A549 (cell line): Measurements from ENCODE around the gene PDSS2. TPM values are rescaled to one million over a fixed set of nuclear protein-coding genes. Genes with fewer than 3 reads are reported as not detected.
A peak's percentile ranks its signal among the peaks of the same experiment; 100 is the strongest.

Experiments
- ATAC-seq, 2 experiments: fragments of 200-7000 bp in 1 of 2; fragments of >200 bp in 1 of 2; cut with Nextera tagmentation in 1 of 2; cut with Tn5 transposase in 1 of 2; 3 replicates each; pipeline versions ENCODE4 v1.8.0 to v1.9.1; 2018 to 2020; ENCODE audit warnings: mild to moderate bottlenecking in 1 of 2, moderate library complexity in 1 of 2
- CTCF ChIA-PET: fragments of 300-600 bp; sonication (Branson Sonifier 250); formaldehyde crosslinking; extraction: SDS; loops from one replicate; lab custom pipeline; 2021; ENCODE audit warnings: antibody characterized with exemption, inconsistent platforms; lab: Yijun Ruan, JAX
- POLR2A ChIA-PET: fragments of 350-600 bp; formaldehyde crosslinking; extraction: SDS; loops from one replicate; lab custom pipeline; 2021; ENCODE audit warnings: antibody characterized with exemption, inconsistent platforms; lab: Yijun Ruan, JAX
- DNase-seq, 2 experiments: peaks; one replicate each; pipeline versions ENCODE4 v3.0.0 to v3.0.0-alpha.2; 2011 to 2016; ENCODE audit warnings: low read depth in 1 of 2, low spot score in 1 of 2
- FAIRE-seq: peaks from 2 replicates; lab custom pipeline; 2011; peaks lifted over from hg19 to GRCh38; lab: Jason Lieb, UNC
- H3K27ac ChIP-seq, 2 experiments: fragments of >200 bp; sonication (Bioruptor Twin); formaldehyde crosslinking; 3 replicates each; pipeline ENCODE4 v1.5.1; 2016 to 2017
- H3K4me1 ChIP-seq: fragments of >200 bp; sonication (Bioruptor Twin); formaldehyde crosslinking; 3 replicates; pipeline ENCODE4 v1.6.1; 2016
- H3K4me2 ChIP-seq: fragments of >200 bp; sonication (Bioruptor Twin); formaldehyde crosslinking; 3 replicates; pipeline ENCODE4 v1.6.1; 2016
- H3K4me3 ChIP-seq: fragments of >200 bp; sonication (Bioruptor Twin); formaldehyde crosslinking; 3 replicates; pipeline ENCODE4 v1.5.1; 2016
- H3K9me3 ChIP-seq: fragments of >200 bp; sonication (Bioruptor Twin); formaldehyde crosslinking; 3 replicates; pipeline ENCODE4 v1.6.1; 2016
- CBX8 ChIP-seq: fragments of 200-600 bp; sonication (generic); IDR thresholded peaks from 2 replicates; pipeline ENCODE4 v1.6.1; 2016
- CHD2 ChIP-seq: fragments of 150-350 bp; IDR thresholded peaks from 2 replicates; pipeline ENCODE4 v1.6.1; 2014; ENCODE audit warnings: low read length; ENCODE audit not compliant: partially characterized antibody
- CHD4 ChIP-seq: fragments of 200-600 bp; sonication (generic); IDR thresholded peaks from 2 replicates; pipeline ENCODE4 v1.6.1; 2016; ENCODE audit warnings: antibody characterized with exemption, mild to moderate bottlenecking, borderline replicate concordance
- EP300 ChIP-seq, 2 experiments: fragments of >200 bp; sonication (Bioruptor Twin); formaldehyde crosslinking; IDR thresholded peaks; 2 replicates in 1 of 2; 3 replicates in 1 of 2; pipeline ENCODE4 v1.6.1; 2016 to 2017
- ESRRA ChIP-seq: fragments of 150-350 bp; IDR thresholded peaks from 2 replicates; pipeline ENCODE4 v1.6.1; 2014; ENCODE audit warnings: mild to moderate bottlenecking, low read length, borderline replicate concordance
- HOXB5 ChIP-seq: fragments of 250-450 bp; sonication (Bioruptor Pico); IDR thresholded peaks from 2 replicates; pipeline ENCODE4 v1.5.0; 2020; ENCODE audit warnings: mild to moderate bottlenecking, moderate library complexity
- NPAS2 ChIP-seq: fragments of 250-450 bp; sonication (Bioruptor Pico); IDR thresholded peaks from 2 replicates; pipeline ENCODE4 v1.8.0; 2022; ENCODE audit warnings: mild to moderate bottlenecking, moderate library complexity, borderline replicate concordance
- POLR2AphosphoS2 ChIP-seq: conservative IDR thresholded peaks from 2 replicates; pipeline ENCODE4 v1.6.1; 2012; ENCODE audit warnings: low read length, improper control_type of control experiment, inconsistent platforms
- RCOR1 ChIP-seq: fragments of 150-350 bp; IDR thresholded peaks from 2 replicates; pipeline ENCODE4 v1.6.1; 2014; ENCODE audit warnings: antibody characterized with exemption, low read length, low read depth
- ZFP36 ChIP-seq: fragments of 450-650 bp; IDR thresholded peaks from 2 replicates; pipeline ENCODE4 v1.6.1; 2014; ENCODE audit warnings: borderline replicate concordance; ENCODE audit not compliant: partially characterized antibody
- WGBS: methylation state at CpG from one replicate; pipeline ENCODE4 v1.1.6; 2017; ENCODE audit errors: missing lambda C conversion rate; 5-methylcytosine and 5-hydroxymethylcytosine counted together
- polyA plus RNA-seq, 4 experiments: library from polyadenylated mRNA; depleted of rRNA in 3 of 4; stranded (reverse); fragments of >200 nt; fragmentation: RNase III in 1 of 4; extraction: RNeasy Plus Mini Kit Qiagen cat#74134 plus additional on column Dnase treatment in 1 of 4; gene quantifications; 2 replicates in 3 of 4; 3 replicates in 1 of 4; pipeline ENCODE4 v1.2.3, GENCODE V29; 2011 to 2017
- TF ChIP-seq, protein P1 (sequence below): IDR thresholded peaks from 2 replicates; pipeline ENCODE4 v1.6.1; 2012
- TF ChIP-seq, protein P2 (sequence below): fragments of 250-450 bp; sonication (Bioruptor Pico); IDR thresholded peaks from 2 replicates; pipeline ENCODE4 v1.5.0; 2021; ENCODE audit warnings: mild to moderate bottlenecking, moderate library complexity, borderline replicate concordance
- TF ChIP-seq, protein P3 (sequence below): fragments of 150-350 bp; IDR thresholded peaks from 2 replicates; pipeline ENCODE4 v1.6.1; 2014; ENCODE audit warnings: low read depth, mild to moderate bottlenecking, low read length
- TF ChIP-seq, protein P4 (sequence below): fragments of >200 bp; sonication (Bioruptor Twin); formaldehyde crosslinking; IDR thresholded peaks from 3 replicates; pipeline ENCODE4 v1.6.1; 2016
- TF ChIP-seq, protein P5 (sequence below): fragments of 200-600 bp; sonication (generic); IDR thresholded peaks from 2 replicates; pipeline ENCODE4 v1.6.1; 2016; ENCODE audit warnings: antibody characterized with exemption, mild to moderate bottlenecking, moderate library complexity

The PDSS2 gene
- polyA plus RNA-seq, 2 of the 4 experiments (the other 2 are of a cell fraction): 7.2 to 17.3 TPM

DNA sequence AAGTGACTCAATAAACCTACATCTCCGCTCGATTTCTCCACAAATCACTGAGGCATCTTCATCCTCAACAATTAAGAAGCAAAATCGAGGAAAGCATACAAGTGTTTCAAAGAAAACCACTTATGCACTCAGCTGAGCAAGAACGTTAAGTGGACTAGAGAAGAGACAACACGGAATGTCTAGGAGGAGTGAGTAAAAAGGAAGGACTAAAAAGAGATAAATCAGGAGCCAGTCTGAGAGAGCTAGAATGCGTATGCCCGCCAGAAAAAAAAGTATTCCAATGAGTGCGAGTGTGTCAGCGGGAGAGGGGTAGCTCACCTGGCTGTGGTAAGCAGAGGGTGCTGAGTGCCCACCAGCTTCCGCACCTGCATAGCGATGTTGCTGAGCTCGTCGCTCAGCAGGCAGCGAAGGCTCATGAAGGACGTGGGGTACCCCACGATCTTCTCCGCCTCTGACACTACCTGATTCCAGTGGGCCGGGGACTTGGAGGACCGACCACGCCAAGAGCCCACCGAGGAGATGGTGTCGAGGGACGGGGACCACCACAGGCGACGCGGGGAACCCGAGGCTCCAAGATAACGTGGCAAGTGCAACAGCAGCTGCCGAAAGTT lies 587 bp downstream of the PDSS2 start:
- Histone ChIP-seq H3K27ac (peak overlapping the region; percentile 88 to 93), H3K9me3 (no peaks in the 10 kb centered on the region), H3K4me1 (peaks cover 6% of the 10 kb centered on the region; the same call in 1 of the 3 replicates), H3K4me3 (peak overlapping the region; percentile 85), H3K4me2 (peak overlapping the region; percentile 94)
- POLR2A ChIA-PET: interaction anchor here (0.5 to 1.4 kb wide), 7 partner anchors 10 to 343 kb away, joined by 3 to 10 read pairs (median 4); partner anchors contain the start of gene BEND3
- TF ChIP-seq CHD4: no peak
- TF ChIP-seq, protein P1, sequence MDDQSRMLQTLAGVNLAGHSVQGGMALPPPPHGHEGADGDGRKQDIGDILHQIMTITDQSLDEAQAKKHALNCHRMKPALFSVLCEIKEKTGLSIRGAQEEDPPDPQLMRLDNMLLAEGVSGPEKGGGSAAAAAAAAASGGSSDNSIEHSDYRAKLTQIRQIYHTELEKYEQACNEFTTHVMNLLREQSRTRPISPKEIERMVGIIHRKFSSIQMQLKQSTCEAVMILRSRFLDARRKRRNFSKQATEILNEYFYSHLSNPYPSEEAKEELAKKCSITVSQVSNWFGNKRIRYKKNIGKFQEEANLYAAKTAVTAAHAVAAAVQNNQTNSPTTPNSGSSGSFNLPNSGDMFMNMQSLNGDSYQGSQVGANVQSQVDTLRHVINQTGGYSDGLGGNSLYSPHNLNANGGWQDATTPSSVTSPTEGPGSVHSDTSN: no peak
- no peak for TF ChIP-seq CHD2
- TF ChIP-seq, protein P2, sequence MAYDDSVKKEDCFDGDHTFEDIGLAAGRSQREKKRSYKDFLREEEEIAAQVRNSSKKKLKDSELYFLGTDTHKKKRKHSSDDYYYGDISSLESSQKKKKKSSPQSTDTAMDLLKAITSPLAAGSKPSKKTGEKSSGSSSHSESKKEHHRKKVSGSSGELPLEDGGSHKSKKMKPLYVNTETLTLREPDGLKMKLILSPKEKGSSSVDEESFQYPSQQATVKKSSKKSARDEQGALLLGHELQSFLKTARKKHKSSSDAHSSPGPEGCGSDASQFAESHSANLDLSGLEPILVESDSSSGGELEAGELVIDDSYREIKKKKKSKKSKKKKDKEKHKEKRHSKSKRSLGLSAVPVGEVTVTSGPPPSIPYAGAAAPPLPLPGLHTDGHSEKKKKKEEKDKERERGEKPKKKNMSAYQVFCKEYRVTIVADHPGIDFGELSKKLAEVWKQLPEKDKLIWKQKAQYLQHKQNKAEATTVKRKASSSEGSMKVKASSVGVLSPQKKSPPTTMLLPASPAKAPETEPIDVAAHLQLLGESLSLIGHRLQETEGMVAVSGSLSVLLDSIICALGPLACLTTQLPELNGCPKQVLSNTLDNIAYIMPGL (CRISPR knock-in tag): no peak
- no peak for TF ChIP-seq NPAS2 (CRISPR knock-in tag)
- CTCF ChIA-PET: interaction anchor here (0.8 to 1.6 kb wide), 9 partner anchors 11 to 343 kb away, joined by 3 to 5 read pairs (median 3); no protein-coding TSS in a partner anchor
- 5% methylated on average over 10 of the region's 29 CpGs for WGBS
- FAIRE-seq (no peak), ATAC-seq (peak; percentile 36 to 62), DNase-seq (peak in 1 of 2 experiments; percentile 29)

DNA sequence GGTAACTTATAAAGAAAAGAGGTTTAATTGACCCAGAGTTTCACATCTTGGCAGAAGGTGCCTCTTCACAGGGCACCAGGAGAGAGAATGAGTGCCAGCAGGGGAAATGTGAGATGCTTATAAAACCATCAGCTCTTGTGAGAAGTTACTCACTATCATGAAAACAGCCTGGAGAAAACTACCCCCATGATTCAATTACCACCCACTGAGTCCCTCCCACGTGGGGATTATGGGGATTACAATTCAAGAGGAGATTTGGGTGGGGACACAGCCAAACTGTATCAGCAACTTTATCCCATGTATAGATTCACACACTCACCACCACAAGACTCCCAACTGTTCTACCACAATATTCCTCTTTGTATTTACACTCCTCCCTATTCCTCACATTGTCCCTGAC lies 10.6 kb downstream of the PDSS2 start:
- WGBS: 33% methylated on average over 1 of the region's 1 CpG
- H3K9me3 ChIP-seq: peaks cover 20% of the 10 kb centered on the region
- no peaks in the 10 kb centered on the region for H3K4me1 ChIP-seq
- POLR2A ChIA-PET: no interaction called here
- no peak overlapping the region for H3K4me2 ChIP-seq
- TF ChIP-seq CHD2: no peak
- no peak for TF ChIP-seq RCOR1
- TF ChIP-seq ESRRA: no peak
- TF ChIP-seq EP300 (IDR thresholded peaks at IDR 0.05): no peak
- no peak for TF ChIP-seq CHD4
- TF ChIP-seq HOXB5 (CRISPR knock-in tag): no peak
- TF ChIP-seq POLR2AphosphoS2: no peak
- TF ChIP-seq, protein P3, sequence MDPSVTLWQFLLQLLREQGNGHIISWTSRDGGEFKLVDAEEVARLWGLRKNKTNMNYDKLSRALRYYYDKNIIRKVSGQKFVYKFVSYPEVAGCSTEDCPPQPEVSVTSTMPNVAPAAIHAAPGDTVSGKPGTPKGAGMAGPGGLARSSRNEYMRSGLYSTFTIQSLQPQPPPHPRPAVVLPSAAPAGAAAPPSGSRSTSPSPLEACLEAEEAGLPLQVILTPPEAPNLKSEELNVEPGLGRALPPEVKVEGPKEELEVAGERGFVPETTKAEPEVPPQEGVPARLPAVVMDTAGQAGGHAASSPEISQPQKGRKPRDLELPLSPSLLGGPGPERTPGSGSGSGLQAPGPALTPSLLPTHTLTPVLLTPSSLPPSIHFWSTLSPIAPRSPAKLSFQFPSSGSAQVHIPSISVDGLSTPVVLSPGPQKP: no peak
- no peak for TF ChIP-seq NPAS2 (CRISPR knock-in tag)
- no peak for TF ChIP-seq CBX8
- TF ChIP-seq, protein P4, sequence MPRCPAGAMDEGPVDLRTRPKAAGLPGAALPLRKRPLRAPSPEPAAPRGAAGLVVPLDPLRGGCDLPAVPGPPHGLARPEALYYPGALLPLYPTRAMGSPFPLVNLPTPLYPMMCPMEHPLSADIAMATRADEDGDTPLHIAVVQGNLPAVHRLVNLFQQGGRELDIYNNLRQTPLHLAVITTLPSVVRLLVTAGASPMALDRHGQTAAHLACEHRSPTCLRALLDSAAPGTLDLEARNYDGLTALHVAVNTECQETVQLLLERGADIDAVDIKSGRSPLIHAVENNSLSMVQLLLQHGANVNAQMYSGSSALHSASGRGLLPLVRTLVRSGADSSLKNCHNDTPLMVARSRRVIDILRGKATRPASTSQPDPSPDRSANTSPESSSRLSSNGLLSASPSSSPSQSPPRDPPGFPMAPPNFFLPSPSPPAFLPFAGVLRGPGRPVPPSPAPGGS: no peak
- FAIRE-seq (no peak), ATAC-seq (no peak), DNase-seq (no peak)
- no peak overlapping the region for H3K27ac ChIP-seq
- no peak overlapping the region for H3K4me3 ChIP-seq
- CTCF ChIA-PET: no interaction called here

DNA sequence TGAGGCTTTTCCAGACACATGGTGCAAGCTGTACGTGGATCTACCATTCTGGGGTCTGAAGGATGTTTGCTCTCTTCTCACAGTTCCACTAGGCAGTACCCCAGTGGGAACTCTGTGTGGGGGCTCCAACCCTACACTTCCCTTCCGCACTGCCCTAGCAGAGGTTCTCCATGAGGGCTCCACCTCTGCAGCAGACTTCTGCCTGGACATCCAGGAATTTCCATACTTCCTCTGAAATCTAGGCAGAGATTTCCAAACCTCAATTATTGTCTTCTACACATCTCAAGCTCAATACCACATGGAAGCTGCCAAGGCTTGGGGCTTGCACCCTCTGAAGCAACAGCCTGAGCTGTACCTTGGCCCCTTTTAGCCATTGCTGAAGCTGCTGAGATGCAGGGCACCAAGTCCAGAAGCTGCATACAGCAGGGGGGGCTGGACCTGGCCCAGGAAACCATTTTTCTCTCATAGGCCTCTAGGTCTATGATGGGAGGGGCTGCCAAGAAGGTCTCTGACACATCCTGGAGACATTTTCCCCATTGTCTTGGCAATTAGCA lies 11.6 kb downstream of the PDSS2 start:
- 86% methylated on average over 2 of the region's 2 CpGs for WGBS
- CTCF ChIA-PET: interaction anchor here (1.1 kb wide), 1 partner anchor 12 kb away, joined by 3 read pairs; the partner anchor contains the start of gene PDSS2
- POLR2A ChIA-PET: no interaction called here
- Histone ChIP-seq H3K9me3 (peaks cover 20% of the 10 kb centered on the region), H3K27ac (no peak overlapping the region), H3K4me2 (no peak overlapping the region), H3K4me1 (no peaks in the 10 kb centered on the region), H3K4me3 (no peak overlapping the region)
- ATAC-seq (no peak), DNase-seq (no peak), FAIRE-seq (no peak)
- peak; percentile 10 for TF ChIP-seq ZFP36
- TF ChIP-seq, protein P4: no peak
- TF ChIP-seq, protein P5, sequence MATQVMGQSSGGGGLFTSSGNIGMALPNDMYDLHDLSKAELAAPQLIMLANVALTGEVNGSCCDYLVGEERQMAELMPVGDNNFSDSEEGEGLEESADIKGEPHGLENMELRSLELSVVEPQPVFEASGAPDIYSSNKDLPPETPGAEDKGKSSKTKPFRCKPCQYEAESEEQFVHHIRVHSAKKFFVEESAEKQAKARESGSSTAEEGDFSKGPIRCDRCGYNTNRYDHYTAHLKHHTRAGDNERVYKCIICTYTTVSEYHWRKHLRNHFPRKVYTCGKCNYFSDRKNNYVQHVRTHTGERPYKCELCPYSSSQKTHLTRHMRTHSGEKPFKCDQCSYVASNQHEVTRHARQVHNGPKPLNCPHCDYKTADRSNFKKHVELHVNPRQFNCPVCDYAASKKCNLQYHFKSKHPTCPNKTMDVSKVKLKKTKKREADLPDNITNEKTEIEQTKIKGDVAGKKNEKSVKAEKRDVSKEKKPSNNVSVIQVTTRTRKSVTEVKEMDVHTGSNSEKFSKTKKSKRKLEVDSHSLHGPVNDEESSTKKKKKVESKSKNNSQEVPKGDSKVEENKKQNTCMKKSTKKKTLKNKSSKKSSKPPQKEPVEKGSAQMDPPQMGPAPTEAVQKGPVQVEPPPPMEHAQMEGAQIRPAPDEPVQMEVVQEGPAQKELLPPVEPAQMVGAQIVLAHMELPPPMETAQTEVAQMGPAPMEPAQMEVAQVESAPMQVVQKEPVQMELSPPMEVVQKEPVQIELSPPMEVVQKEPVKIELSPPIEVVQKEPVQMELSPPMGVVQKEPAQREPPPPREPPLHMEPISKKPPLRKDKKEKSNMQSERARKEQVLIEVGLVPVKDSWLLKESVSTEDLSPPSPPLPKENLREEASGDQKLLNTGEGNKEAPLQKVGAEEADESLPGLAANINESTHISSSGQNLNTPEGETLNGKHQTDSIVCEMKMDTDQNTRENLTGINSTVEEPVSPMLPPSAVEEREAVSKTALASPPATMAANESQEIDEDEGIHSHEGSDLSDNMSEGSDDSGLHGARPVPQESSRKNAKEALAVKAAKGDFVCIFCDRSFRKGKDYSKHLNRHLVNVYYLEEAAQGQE: no peak
